Measurements from ENCODE around the gene KCNRG.
"Not testable (repeated sequence)": the region's sequence is repeated elsewhere in the genome, so short reads cannot be mapped to it uniquely, and the experiment has no call there.

The KCNRG gene

DNA sequence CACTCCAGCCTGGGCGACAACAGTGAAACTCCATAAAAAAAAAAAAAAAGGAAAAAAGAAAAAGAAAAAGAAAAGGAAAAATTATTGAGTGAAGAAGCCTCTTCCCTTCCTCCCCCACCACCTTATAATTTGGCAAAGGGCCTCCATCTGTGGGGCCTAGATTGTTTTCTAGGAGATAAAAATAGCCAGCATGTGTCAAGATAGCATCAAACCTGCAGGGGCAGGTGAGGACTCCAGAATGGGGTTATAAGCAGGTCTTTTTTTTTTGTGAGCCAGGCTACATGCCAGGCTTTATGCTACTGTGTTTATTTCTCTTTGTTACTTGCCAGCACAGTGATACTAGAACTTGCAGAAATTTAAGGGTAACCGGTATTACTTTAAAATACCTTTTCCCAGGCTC is 30.1 kb upstream of the KCNRG start:
- TF ChIP-seq ZNF565 (CRISPR knock-in tag; conservative IDR thresholded peaks at IDR 0.05; ENCODE audit: low read depth) (no peak), ZC3H10 (CRISPR knock-in tag; IDR thresholded peaks at IDR 0.05) (no peak), PPARA (CRISPR knock-in tag; IDR thresholded peaks at IDR 0.05; ENCODE audit: borderline replicate concordance) (no peak), TSHZ2 (CRISPR knock-in tag; IDR thresholded peaks at IDR 0.05) (no peak), OSR1 (CRISPR knock-in tag; IDR thresholded peaks at IDR 0.05) (no peak), ZFP30 (CRISPR knock-in tag; IDR thresholded peaks at IDR 0.05) (no peak), ZNF70 (CRISPR knock-in tag; IDR thresholded peaks at IDR 0.05) (no peak), TCF4 (CRISPR knock-in tag; IDR thresholded peaks at IDR 0.05; ENCODE audit: borderline replicate concordance) (no peak), TOX (CRISPR knock-in tag; IDR thresholded peaks at IDR 0.05; ENCODE audit: borderline replicate concordance) (no peak), BACH2 (CRISPR knock-in tag; IDR thresholded peaks at IDR 0.05; ENCODE audit: borderline replicate concordance) (no peak), ZFP3 (CRISPR knock-in tag; IDR thresholded peaks at IDR 0.05) (no peak)
- TF ChIP-seq, protein P1, sequence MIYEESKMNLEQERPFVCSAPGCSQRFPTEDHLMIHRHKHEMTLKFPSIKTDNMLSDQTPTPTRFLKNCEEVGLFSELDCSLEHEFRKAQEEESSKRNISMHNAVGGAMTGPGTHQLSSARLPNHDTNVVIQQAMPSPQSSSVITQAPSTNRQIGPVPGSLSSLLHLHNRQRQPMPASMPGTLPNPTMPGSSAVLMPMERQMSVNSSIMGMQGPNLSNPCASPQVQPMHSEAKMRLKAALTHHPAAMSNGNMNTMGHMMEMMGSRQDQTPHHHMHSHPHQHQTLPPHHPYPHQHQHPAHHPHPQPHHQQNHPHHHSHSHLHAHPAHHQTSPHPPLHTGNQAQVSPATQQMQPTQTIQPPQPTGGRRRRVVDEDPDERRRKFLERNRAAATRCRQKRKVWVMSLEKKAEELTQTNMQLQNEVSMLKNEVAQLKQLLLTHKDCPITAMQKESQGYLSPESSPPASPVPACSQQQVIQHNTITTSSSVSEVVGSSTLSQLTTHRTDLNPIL (CRISPR knock-in tag; IDR thresholded peaks at IDR 0.05; ENCODE audit: low read depth): no peak
- TF ChIP-seq, protein P2, sequence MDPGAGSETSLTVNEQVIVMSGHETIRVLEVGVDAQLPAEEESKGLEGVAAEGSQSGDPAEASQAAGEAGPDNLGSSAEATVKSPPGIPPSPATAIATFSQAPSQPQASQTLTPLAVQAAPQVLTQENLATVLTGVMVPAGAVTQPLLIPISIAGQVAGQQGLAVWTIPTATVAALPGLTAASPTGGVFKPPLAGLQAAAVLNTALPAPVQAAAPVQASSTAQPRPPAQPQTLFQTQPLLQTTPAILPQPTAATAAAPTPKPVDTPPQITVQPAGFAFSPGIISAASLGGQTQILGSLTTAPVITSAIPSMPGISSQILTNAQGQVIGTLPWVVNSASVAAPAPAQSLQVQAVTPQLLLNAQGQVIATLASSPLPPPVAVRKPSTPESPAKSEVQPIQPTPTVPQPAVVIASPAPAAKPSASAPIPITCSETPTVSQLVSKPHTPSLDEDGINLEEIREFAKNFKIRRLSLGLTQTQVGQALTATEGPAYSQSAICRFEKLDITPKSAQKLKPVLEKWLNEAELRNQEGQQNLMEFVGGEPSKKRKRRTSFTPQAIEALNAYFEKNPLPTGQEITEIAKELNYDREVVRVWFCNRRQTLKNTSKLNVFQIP (CRISPR knock-in tag; IDR thresholded peaks at IDR 0.05; ENCODE audit: borderline replicate concordance, low read depth): no peak
- ATAC-seq: no peak

GRCh38 chr13:49986471-49986870 is 28.8 kb upstream of the KCNRG start:
- ATAC-seq: no peak
- TF ChIP-seq RARB (CRISPR knock-in tag; IDR thresholded peaks at IDR 0.05) (no peak), CSDC2 (CRISPR knock-in tag; IDR thresholded peaks at IDR 0.05) (no peak), ZFP3 (CRISPR knock-in tag; IDR thresholded peaks at IDR 0.05) (no peak), ZNF70 (CRISPR knock-in tag; IDR thresholded peaks at IDR 0.05) (no peak), PATZ1 (CRISPR knock-in tag; IDR thresholded peaks at IDR 0.05; ENCODE audit: borderline replicate concordance) (no peak), GLIS3 (CRISPR knock-in tag; IDR thresholded peaks at IDR 0.05) (no peak), ZFP30 (CRISPR knock-in tag; IDR thresholded peaks at IDR 0.05) (no peak), ZNF565 (CRISPR knock-in tag; conservative IDR thresholded peaks at IDR 0.05; ENCODE audit: low read depth) (no peak), ESRRG (CRISPR knock-in tag; IDR thresholded peaks at IDR 0.05) (no peak), OSR1 (CRISPR knock-in tag; IDR thresholded peaks at IDR 0.05) (no peak), SNAI2 (CRISPR knock-in tag; IDR thresholded peaks at IDR 0.05) (no peak), TCF4 (CRISPR knock-in tag; IDR thresholded peaks at IDR 0.05; ENCODE audit: borderline replicate concordance) (no peak)
- TF ChIP-seq, protein P1 (CRISPR knock-in tag; IDR thresholded peaks at IDR 0.05; ENCODE audit: low read depth): no peak
- TF ChIP-seq, protein P2 (CRISPR knock-in tag; IDR thresholded peaks at IDR 0.05; ENCODE audit: borderline replicate concordance, low read depth): no peak

DNA sequence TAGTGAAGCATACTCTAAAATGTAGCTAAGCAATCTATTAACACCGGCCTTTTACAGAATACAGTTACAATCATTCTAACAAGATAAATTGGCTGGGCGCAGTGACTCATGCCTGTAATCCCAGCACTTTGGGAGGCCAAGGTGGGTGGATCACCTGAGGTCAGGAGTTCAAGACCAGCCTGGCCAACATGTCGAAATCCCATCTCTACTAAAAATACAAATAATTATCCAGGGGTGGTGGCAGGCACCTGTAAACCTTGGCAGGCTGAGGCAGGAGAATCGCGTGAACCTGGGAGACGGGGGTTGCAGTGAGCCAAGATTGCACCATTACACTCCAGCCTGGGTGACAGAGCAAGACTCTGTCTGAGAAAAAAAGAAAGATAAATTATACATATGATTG is 24.6 kb upstream of the KCNRG start:
- ATAC-seq: not testable (repeated sequence)

Data from SK-N-SH treated with all-trans-retinoic acid at 6 μM for 48 hours (cell line).